Stimulated activated CD8-positive, alpha-beta memory T cell treated with anti-CD3 and anti-CD28 coated beads, Interleukin-2, amount 100 ng/mL, for 1 hour (primary cell): ENCODE results near the gene TPGS2.
"Not testable (repeated sequence)": the region's sequence is repeated elsewhere in the genome, so short reads cannot be mapped to it uniquely, and the experiment has no call there.

Experiments used
- DNase-seq, 2 donors: peaks; one replicate each; pipeline ENCODE4 v3.0.0-alpha.2; 2020; ENCODE audit warnings: low read depth in 2 of 2

The TPGS2 gene

GRCh38 chr18:36776650-36777049, 52.2 kb downstream of the TPGS2 start:
- no peak for DNase-seq

GRCh38 chr18:36775396-36775795, 53.4 kb downstream of the TPGS2 start:
- DNase-seq, result no peak

- no peak for DNase-seq
These were observed 56.5 kb downstream of the TPGS2 start for GRCh38 chr18:36772241-36772723.

- DNase-seq, result no peak
These were observed 57.6 kb downstream of the TPGS2 start for GRCh38 chr18:36771245-36771644.

DNA sequence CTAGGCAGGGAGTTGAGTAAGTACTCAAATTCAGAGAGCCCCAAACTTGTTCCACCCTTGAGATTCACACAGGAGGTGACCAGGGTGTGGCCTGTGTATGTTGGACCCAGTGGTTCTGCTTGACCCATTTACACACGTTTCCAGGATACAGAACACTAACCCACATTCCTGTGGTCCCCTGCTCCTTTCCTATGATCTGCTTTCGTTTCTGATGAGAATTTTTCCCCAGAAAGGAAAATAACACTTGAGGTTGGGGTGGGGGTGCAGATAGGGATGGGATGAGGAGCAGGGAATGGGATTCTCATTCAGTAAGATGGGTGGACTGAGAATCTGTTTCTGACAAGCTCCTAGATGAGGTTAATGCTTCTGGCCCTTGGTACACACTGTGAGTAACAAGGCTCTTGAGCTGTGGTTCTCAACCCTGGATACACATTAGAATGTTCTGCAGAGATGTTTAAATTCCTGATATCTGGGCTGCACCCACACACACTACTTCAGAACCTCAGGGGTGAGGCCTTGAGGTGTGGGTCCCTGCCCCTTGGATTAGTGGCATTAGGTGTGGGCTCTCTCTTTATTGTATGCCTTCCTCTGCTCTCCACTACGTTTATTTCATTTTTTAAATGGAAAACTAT, 58.4 kb downstream of the TPGS2 start:
- DNase-seq, result no peak

- DNase-seq, result no peak
These were observed 59.0 kb downstream of the TPGS2 start for GRCh38 chr18:36769611-36770314.

DNA sequence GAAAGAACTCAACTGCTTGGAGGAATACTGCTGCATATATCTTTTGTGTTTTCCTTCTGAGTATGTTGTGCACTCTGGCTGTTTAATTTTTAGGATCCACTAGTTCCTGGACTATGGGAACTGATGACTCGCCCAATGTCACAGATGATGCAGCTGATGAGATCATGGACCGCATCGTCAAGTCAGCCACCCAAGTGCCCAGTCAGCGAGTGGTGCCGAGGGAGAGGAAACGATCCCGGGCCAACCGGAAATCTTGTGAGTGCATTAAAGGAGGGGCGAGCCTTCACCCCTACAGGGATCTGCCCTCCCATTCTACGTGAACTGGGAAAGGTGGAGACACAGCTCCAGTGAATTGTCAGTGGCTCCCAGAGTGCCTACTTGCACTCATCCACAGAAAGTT, 59.6 kb downstream of the TPGS2 start:
- DNase-seq, result no peak

DNA sequence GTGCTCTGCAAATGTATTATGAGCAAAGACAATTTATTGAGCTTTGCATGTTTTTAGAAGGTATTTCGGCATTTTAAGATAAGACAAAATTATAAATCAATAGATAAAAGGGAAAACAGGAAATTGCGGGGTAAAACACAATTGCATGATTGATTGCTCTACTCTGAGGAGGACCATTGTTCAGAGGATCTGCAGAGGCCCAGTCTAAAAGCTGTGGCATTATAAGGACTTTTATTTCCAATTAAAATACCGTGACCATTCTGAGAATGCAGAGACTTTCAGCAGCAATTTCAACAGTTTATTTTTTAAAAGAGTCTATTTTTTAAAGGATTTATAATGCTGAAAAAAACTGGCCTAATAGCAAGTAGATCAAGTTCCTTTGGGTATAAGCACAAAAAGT, 62.0 kb downstream of the TPGS2 start:
- no peak for DNase-seq

DNA sequence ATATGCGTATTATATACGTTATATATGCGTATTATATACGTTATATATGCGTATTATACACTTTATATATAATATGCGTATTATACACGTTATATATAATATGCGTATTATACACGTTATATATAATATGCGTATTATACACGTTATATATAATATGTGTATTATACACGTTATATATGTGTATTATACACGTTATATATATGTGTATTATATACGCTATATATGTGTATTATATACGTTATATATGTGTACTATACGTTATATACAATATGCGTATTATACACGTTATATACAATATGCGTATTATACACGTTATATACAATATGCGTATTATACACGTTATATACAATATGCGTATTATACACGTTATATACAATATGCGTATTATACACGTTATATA, 65.8 kb downstream of the TPGS2 start:
- DNase-seq, result not testable (repeated sequence)

- DNase-seq, result no peak
These were observed 66.7 kb downstream of the TPGS2 start for GRCh38 chr18:36762074-36762473.

DNA sequence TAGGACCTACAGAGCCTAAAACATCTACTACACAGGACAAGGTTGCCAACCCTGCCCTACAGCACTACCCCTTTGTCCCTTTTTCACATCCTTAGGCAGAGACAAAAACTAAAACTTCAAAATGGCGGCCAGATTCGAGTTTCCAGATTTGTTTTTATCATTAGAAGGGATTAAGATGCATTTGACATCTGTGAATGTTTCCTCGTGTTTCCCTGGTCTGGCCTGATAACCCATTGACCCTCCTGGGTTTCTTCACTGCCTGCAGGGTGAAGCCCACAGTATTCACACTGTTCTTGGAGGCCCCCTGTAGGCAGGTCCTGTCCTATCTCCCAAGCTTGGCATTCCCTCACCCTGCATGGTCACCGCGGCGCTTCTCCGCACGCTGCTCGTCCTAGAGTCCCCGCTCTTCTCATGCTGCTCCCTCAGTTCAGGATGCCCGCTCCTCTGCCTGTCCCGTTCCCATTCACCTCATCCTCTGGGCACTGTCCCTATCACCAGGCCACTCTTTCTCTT, 67.6 kb downstream of the TPGS2 start:
- no peak for DNase-seq

GRCh38 chr18:36760598-36760997, 68.2 kb downstream of the TPGS2 start:
- no peak for DNase-seq

DNA sequence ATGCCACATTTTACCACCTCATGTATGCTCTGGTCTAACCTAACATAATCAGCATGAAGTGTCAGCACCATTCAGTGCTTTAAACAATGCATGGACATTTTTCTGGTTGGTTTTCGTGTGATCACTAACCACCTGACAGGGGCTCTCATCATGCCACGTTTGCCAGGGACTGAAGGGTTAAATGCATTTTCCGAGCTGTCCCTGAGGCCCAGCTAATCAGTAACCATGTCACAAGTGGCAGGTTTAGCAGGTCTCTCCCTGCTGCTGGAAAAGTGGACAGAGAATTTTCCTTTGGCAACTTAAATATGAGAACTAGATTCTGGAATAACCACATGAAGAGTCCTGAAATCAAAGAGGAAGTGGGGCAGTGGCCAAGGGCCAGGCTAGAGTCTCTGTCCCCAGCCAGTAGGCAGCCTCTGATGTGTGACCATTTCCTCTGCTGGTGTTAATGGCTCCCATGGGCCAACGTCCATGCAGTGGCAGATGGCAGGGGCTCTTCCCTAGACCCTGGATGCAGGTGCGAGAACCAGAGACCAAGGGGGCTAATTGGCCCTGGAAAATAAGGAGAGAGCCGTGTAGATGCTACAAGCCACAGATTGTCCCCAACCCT, 69.5 kb downstream of the TPGS2 start:
- no peak for DNase-seq

GRCh38 chr18:36758623-36759022, 70.2 kb downstream of the TPGS2 start:
- no peak for DNase-seq

DNA sequence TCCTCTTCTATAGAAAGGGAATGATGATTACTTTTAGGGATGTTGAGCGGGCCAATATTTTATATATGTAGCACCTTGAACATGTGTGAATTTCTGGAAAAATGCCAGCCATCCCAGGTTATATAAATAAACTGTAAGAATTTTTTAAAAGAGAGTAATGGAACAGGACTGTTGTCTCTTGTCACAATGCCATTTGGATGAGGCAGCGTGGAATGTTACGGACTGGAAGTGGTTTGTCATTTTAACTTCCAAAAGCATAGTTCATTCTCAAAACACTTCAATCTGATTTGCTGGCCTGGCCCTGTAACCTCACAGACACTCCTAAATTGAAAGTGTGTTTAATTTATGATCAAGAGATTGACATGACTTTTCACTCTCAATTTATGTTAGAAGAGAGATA, 70.8 kb downstream of the TPGS2 start:
- DNase-seq, result no peak

GRCh38 chr18:36757081-36757480, 71.7 kb downstream of the TPGS2 start:
- no peak for DNase-seq

GRCh38 chr18:36756242-36756641, 72.6 kb downstream of the TPGS2 start:
- no peak for DNase-seq

- no peak for DNase-seq
These were observed 75.6 kb downstream of the TPGS2 start for GRCh38 chr18:36752929-36753865.

DNA sequence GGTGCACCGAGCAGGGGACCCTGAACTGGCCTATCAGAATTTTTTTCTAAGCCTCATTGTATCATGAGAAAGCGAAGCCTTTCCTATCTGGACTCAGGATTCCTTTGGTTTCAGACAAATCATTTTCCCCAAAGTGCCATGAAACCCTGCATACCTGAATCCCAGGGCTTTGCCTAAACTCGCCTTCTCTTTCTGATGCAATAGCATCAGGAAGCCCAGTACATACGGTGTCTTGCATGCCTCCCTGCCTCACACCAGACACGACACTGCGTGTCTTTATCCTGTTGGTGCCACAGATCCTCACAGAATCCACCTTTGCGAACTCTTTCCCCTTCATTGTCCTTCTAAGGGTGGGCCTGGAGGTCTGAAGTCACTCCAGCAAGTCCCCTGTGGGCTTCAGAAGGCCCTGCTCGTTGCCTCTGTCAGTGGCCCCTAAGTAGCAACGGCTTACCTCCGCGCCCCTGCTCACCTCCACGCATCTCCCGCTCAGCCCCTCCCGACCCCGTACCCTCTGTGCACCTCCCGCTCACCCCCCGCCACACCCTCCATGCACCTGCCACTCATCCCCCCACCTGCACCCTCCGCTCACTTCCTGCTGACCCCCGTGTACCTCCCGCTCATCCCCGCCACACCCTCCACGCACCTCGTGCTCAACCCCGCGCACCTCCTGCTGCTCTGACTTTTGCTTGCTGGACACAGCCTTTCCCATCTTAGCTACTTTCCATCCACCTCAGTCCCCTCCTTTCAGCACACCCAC, 83.4 kb downstream of the TPGS2 start:
- DNase-seq, result no peak

DNA sequence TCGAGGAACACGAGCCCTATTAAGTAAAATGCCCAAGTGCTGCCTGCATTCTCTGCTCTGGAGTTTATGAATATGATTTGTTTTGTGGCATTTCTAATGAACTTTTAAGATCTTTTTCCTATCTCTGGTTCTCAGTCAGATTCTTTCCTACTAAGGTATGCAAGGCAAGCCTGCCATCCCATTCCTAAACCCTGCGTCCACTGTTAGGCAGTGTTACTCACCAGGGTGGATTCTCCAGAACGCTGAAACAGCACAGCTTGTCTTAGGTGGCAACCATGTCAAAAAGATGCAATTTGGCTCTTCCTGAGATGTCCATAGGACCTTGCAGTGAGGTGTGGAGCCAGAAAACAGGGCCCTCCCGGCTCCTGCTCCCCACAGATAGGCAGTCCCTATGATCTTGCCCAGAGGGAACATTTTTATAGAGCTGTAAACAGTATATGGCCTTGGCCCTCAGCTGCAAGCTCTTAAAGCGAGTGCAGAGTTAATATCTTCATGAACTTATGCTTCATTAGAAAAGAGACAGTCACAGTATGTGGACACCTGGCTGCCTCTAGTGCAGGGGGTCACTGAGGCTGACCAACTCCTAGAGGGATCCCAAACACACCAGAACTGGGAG, 84.4 kb downstream of the TPGS2 start:
- no peak for DNase-seq
